Nephron progenitor cell (in vitro differentiated cells): ENCODE data around the gene FOXL3.
A peak's percentile ranks its signal among the peaks of the same experiment; 100 is the strongest.
"Not testable (repeated sequence)": the region's sequence is repeated elsewhere in the genome, so short reads cannot be mapped to it uniquely, and the experiment has no call there.

Experiments used
- DNase-seq: peaks from one replicate; pipeline ENCODE4 v3.0.0; 2021
- H3K27ac Mint-ChIP-seq: 2 replicates; pipeline ENCODE4 v1.8.0; 2021; ENCODE audit warnings: mild to moderate bottlenecking, moderate library complexity, mixed read lengths
- H3K27me3 Mint-ChIP-seq: 2 replicates; pipeline ENCODE4 v1.8.0; 2021; ENCODE audit warnings: mild to moderate bottlenecking, low read depth, mixed read lengths; ENCODE audit not compliant: poor library complexity
- H3K36me3 Mint-ChIP-seq: 2 replicates; pipeline ENCODE4 v1.8.0; 2021; ENCODE audit warnings: low read depth, mixed read lengths
- H3K4me1 Mint-ChIP-seq: 2 replicates; pipeline ENCODE4 v1.8.0; 2021; ENCODE audit warnings: mixed read lengths
- H3K4me3 Mint-ChIP-seq: 2 replicates; pipeline ENCODE4 v1.8.0; 2021; ENCODE audit warnings: mild to moderate bottlenecking, moderate library complexity, mixed read lengths
- H3K9me3 Mint-ChIP-seq: 2 replicates; pipeline ENCODE4 v1.8.0; 2021; ENCODE audit warnings: mild to moderate bottlenecking, moderate library complexity, mixed read lengths
- TF ChIP-seq, protein P1 (sequence below): fragments of 200-600 bp; sonication (generic); IDR thresholded peaks from 2 replicates; pipeline ENCODE4 v1.5.0; 2021; ENCODE audit warnings: antibody characterized with exemption

FOXL3 gene

DNA sequence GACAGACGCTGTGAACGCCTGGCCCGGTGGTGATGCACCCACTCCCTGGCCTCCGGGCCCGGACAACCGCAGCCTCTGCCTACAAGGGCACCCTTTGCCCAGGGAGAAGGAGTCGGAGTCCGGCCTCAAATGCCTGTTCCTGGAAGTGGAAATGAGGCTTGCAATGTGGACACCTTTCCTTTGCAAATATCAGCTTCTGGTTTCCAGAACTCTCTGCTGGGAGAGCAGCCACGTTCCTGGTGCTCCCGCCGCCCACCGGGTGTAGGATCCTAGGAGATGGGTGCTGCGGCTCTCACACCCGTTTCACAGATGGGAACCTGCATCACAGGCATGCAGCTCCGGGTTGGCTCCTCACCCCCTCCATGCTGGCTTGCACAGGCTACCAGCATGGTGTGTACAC lies 2.9 kb downstream of the FOXL3 start:
- H3K27ac Mint-ChIP-seq, result no peak overlapping the region
- no peaks in the 10 kb centered on the region for H3K36me3 Mint-ChIP-seq
- no peak for DNase-seq
- peaks cover 20% of the 10 kb centered on the region for H3K9me3 Mint-ChIP-seq
- H3K27me3 Mint-ChIP-seq, result peaks cover 66% of the 10 kb centered on the region
- peaks cover 22% of the 10 kb centered on the region for H3K4me1 Mint-ChIP-seq
- TF ChIP-seq, protein P1, sequence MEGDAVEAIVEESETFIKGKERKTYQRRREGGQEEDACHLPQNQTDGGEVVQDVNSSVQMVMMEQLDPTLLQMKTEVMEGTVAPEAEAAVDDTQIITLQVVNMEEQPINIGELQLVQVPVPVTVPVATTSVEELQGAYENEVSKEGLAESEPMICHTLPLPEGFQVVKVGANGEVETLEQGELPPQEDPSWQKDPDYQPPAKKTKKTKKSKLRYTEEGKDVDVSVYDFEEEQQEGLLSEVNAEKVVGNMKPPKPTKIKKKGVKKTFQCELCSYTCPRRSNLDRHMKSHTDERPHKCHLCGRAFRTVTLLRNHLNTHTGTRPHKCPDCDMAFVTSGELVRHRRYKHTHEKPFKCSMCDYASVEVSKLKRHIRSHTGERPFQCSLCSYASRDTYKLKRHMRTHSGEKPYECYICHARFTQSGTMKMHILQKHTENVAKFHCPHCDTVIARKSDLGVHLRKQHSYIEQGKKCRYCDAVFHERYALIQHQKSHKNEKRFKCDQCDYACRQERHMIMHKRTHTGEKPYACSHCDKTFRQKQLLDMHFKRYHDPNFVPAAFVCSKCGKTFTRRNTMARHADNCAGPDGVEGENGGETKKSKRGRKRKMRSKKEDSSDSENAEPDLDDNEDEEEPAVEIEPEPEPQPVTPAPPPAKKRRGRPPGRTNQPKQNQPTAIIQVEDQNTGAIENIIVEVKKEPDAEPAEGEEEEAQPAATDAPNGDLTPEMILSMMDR, result no peak
- no peak overlapping the region for H3K4me3 Mint-ChIP-seq

DNA sequence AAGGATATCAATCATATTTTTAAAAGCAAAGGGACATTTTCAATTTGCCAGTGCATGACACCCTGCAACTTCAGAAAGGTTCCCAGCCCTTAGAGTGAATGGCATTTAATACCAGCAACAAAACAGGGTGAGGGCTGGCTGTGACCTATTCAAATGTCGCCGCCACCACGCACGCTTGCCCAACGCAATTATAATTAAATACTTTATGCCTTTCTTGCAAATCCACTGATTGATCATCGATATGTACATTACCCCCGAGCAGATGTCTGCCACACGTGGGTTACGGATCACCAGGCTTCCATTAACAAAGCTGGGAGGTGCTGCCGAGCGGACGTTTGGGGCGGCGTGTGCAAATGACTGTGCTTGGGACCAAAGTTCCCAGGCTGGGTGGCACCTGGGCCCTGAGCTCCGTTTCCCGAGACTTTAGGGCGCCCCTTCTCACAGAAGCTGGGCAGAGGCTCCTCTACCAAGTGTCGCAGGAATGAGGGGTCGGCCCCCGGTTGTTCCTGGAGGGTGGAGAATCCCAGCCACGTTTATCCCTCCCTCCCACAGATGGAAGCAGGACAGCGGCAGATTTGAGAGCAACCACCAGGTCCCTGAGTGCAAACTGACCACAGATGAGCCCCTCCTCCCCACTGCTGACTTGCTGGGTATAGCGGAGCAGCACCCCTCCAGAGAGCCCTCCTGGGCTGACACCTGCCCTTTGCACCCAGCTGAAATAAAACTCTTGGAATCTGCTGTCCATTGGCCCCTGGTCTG lies 3.9 kb downstream of the FOXL3 start:
- Mint-ChIP-seq H3K27ac (peak overlapping the region; percentile 42), H3K9me3 (peaks cover 10% of the 10 kb centered on the region), H3K4me3 (no peak overlapping the region), H3K27me3 (peaks cover 60% of the 10 kb centered on the region), H3K36me3 (no peaks in the 10 kb centered on the region), H3K4me1 (peaks cover 28% of the 10 kb centered on the region)
- no peak for DNase-seq
- TF ChIP-seq, protein P1, result no peak

DNA sequence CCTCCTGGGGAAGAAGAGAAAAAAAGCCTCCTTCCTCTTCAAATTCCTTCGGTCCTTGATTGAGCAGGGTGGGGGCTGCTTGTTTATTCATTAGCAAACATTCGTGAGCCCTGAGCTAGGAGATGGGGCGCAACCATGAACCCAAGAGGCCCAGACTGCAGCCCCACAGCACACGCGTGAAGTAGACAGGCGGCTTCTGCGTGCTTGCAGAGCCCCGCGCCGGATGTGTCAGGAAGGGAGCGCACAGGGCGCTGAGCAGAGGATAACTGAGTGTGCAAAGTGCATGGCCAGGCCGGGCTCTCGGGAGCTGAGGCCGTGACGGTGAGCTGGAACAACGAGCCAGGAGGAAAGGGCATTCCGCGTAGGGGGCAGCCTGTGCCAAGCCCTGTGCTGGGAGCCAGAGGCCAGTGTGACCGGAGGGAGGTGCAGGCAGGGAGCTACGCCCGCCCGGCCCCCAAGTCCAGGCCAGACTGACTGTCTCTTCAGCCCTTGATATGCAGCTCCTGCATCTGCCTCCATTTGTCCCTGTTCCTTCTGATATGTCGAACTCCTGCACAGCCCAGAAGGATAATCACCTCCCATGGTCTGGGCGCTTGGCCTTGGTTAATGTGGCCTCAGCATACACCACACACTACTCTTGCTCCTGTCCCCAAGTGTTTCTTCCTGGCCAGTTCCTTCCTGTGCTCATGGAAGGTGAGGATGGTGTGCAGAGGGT lies 4.6 kb downstream of the FOXL3 start:
- peak overlapping the region; percentile 42 for H3K27ac Mint-ChIP-seq
- peaks cover 61% of the 10 kb centered on the region for H3K27me3 Mint-ChIP-seq
- no peaks in the 10 kb centered on the region for H3K36me3 Mint-ChIP-seq
- peaks cover 7% of the 10 kb centered on the region for H3K9me3 Mint-ChIP-seq
- peak overlapping the region; percentile 15 for H3K4me3 Mint-ChIP-seq
- TF ChIP-seq, protein P1, result no peak
- peaks cover 35% of the 10 kb centered on the region for H3K4me1 Mint-ChIP-seq
- no peak for DNase-seq

DNA sequence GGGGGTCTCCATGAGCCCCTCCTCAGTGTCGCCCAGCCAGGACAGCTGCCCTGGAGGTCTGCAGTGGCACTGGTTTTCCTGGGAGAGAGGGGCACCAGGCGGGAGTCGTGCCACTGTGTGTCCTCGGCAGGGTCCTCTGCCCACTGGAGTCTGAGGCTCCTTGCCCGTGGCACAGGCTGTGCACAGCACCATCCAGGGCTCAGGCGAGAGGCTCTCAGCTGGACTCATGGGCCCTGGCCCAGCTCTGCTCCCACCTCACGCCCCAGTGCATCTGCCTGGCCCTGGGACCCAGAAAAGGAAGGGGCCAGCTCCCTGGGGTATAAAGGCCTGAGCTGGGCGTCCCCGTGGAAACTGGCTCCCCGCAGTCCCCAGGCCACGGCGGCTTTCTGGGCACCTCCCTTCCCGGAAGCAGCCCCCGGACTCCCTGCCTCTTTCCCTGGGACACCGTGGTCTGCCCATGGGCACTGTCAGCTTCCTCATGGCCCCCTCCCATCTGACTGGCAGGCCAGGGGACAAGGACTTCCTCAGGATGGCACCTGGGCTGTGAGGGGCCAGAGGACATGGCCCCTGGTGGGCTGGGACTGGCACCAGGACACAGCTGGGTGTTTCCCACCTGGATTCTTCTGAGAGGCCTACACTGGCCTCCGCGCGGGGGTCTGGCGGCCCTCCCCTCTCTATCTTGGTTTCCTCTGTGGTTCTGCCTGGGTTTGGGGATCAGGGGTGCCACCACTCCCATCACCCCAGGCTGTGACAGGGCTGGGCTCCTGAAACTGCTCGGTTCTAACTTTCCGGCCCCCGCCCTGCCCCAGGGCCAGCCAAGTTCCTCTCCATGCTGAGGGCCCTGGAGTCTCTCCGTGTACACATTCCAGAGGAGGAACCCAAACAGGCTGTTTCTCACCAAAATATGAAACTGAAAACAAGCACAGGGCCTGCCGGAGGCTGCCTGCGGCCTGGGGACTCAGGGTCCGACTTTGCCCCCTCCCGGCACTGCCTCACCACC lies 5.5 kb downstream of the FOXL3 start:
- Mint-ChIP-seq H3K27ac (no peak overlapping the region), H3K4me1 (peaks cover 42% of the 10 kb centered on the region), H3K36me3 (no peaks in the 10 kb centered on the region), H3K27me3 (peaks cover 58% of the 10 kb centered on the region), H3K9me3 (peaks cover 7% of the 10 kb centered on the region), H3K4me3 (no peak overlapping the region)
- TF ChIP-seq, protein P1, result no peak
- DNase-seq, result no peak

DNA sequence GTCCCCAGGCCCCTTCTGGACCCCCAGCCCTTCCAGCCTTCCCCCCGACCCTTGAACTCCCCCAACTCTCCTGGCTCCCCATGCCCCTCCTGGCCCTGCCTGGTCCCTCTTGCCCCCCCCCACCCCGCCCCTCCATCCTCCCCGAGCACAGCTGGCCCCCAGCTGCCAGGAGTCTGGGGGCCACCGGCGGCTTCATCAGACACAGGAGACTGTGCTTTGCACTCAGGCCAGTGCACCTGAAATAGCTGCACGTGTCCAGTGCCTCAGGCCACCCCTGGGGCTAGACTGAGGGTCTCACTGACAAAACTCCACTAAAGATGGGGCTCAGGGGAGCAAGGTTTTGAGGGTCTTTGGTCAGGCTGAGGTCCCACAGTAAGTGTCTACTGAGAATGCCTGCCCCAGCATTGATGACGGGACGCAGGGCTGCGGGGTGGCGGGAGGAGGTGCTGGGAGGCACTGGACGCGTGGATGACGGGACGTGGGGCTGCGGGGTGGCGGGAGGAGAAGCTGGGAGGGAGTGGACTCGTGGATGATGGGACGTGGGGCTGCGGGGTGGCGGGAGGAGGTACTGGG lies 6.5 kb downstream of the FOXL3 start:
- H3K27ac Mint-ChIP-seq, result no peak overlapping the region
- H3K4me3 Mint-ChIP-seq, result no peak overlapping the region
- H3K9me3 Mint-ChIP-seq, result peaks cover 4% of the 10 kb centered on the region
- peaks cover 51% of the 10 kb centered on the region for H3K27me3 Mint-ChIP-seq
- H3K4me1 Mint-ChIP-seq, result peaks cover 50% of the 10 kb centered on the region
- TF ChIP-seq, protein P1, result no peak
- H3K36me3 Mint-ChIP-seq, result no peaks in the 10 kb centered on the region
- no peak for DNase-seq

DNA sequence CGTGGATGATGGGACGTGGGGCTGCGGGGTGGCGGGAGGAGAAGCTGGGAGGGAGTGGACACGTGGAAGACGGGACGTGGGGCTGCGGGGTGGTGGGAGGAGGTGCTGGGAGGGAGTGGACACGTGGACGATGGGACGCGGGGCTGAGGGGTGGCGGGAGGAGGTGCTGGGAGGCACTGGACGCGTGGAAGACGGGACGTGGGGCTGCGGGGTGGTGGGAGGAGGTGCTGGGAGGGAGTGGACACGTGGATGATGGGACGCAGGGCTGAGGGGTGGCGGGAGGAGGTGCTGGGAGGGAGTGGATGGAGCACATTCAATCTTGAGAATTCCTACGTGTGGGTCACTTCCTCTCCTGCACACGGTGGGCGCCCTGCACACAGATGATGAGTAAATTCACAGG lies 7.2 kb downstream of the FOXL3 start:
- H3K9me3 Mint-ChIP-seq, DNase-seq, H3K27ac Mint-ChIP-seq, H3K4me3 Mint-ChIP-seq, H3K36me3 Mint-ChIP-seq: not testable (repeated sequence)
- peaks cover 44% of the 10 kb centered on the region for H3K27me3 Mint-ChIP-seq
- peaks cover 45% of the 10 kb centered on the region for H3K4me1 Mint-ChIP-seq
